Left colon (tissue), 2 donors: ENCODE results near the gene KIR2DL1. TPM values are rescaled to one million over a fixed set of nuclear protein-coding genes. Genes with fewer than 3 reads are reported as not detected.
"Not testable (repeated sequence)": the region's sequence is repeated elsewhere in the genome, so short reads cannot be mapped to it uniquely, and the experiment has no call there.

Experiments used
- ATAC-seq: fragments of 200-7000 bp; cut with Tn5 transposase; one replicate; pipeline ENCODE4 v1.9.1; 2020; ENCODE audit warnings: mild to moderate bottlenecking, moderate library complexity
- DNase-seq, 2 donors: peaks; one replicate each; pipeline ENCODE4 v3.0.0-alpha.2; 2020
- intact Hi-C, 2 donors: fragments of 100-400 bp; cut with DNase I in 1 of 2; cut with micrococcal nuclease in 1 of 2; formaldehyde crosslinking; loops; one replicate each; pipeline versions ENCODE4 v1.11.2 to v1.14.0; 2022; cut with DNase I, micrococcal nuclease
- total RNA-seq, 2 donors: library from RNA; stranded (reverse); fragmentation: NEBNext Ultra II Directional; extraction: Animal tissue kit (Norgen Biotek cat#: 25700); gene quantifications; one replicate each; pipeline ENCODE4 v1.2.1, GENCODE V29; 2021
- donor health status: DM: no; HTN: no; CAD: no.
- donor health status: DM: yes; HTN: yes; CAD: no.

Gene KIR2DL1
- total RNA-seq, 2 donors from 2014 or later: not detected

DNA sequence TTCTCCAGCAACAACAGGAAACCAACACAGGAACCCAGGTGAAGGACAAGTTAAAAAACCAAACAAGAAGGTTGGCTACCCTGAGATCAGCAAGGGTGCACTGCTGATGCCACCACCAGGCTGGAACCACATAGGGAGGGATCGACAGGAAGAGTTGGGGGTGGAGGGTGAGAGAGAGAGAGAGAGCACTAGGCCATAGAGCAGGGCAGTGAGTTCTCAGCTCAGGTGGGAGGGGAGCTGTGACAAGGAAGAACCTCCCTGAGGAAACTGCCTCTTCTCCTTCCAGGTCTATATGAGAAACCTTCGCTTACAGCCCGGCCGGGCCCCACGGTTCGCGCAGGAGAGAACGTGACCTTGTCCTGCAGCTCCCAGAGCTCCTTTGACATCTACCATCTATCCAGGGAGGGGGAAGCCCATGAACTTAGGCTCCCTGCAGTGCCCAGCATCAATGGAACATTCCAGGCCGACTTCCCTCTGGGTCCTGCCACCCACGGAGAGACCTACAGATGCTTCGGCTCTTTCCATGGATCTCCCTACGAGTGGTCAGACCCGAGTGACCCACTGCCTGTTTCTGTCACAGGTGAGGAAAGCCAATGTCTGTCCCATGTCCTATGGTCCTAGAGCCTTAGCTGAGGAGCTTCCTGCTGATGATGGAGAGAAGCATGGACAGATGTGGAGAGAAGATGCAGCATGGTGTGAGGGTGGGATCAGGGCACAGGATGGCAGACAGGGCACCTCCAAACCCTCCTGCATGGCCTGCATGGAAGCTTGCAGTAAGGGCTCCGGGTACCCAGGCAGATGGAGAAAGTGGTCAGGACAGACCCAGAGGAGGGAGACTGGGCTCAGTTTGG, 36.3 kb downstream of the KIR2DL1 start:
- ATAC-seq: no peak
- DNase-seq: no peak
- intact Hi-C loops: no loop called here

DNA sequence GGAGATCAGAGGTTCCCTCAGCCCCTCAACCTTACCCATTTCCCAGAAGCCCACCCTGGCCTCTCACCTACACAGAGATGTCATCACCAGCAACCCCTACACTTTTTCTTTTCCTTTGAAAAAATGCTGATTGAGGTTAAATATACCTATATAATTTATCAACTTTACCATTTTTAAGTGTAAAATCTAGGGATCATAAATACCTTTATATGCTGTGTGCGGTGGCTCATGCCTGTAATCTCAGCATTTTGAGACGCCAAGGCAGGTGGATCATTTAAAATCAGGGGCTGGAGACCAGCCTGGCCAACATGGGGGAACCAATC, 36.9 kb downstream of the KIR2DL1 start:
- intact Hi-C loops: no loop called here
- no peak for DNase-seq
- ATAC-seq: no peak

DNA sequence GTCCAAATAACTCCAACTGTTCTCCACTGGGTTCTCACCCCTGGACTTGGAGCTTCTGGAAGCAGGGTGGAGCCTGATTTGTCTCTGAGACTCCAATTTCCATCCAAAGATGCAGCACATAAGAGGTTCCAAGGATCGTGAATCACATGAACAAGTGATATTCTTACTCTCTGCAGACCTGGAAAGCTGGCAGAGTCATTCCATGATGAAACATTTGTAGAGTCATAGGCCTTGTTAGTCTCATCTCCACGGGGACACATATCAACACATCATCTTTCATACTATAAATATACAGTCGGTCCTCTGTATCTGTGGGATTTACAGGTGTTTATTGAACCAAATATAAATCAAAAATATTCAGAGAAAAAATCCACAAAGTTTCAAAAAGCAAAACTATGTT, 45.0 kb downstream of the KIR2DL1 start:
- DNase-seq, ATAC-seq, intact Hi-C loops: not testable (repeated sequence)

DNA sequence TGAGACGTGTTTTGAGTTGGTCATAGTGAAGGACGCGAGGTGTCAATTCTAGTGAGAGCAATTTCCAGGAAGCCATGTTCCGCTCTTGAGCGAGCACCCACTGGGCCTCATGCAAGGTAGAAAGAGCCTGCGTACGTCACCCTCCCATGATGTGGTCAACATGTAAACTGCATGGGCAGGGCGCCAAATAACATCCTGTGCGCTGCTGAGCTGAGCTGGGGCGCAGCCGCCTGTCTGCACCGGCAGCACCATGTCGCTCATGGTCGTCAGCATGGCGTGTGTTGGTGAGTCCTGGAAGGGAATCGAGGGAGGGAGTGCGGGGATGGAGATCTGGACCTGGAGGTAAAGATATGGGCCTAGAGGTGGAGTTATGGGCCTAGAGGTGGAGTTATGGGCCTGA, 46.7 kb downstream of the KIR2DL1 start, which contains the start of gene KIR3DL1:
Gene KIR3DL1 (plus strand): TSS at position 218 of the 400 bp plus-strand sequence.
- ATAC-seq, intact Hi-C loops, DNase-seq: not testable (repeated sequence)

DNA sequence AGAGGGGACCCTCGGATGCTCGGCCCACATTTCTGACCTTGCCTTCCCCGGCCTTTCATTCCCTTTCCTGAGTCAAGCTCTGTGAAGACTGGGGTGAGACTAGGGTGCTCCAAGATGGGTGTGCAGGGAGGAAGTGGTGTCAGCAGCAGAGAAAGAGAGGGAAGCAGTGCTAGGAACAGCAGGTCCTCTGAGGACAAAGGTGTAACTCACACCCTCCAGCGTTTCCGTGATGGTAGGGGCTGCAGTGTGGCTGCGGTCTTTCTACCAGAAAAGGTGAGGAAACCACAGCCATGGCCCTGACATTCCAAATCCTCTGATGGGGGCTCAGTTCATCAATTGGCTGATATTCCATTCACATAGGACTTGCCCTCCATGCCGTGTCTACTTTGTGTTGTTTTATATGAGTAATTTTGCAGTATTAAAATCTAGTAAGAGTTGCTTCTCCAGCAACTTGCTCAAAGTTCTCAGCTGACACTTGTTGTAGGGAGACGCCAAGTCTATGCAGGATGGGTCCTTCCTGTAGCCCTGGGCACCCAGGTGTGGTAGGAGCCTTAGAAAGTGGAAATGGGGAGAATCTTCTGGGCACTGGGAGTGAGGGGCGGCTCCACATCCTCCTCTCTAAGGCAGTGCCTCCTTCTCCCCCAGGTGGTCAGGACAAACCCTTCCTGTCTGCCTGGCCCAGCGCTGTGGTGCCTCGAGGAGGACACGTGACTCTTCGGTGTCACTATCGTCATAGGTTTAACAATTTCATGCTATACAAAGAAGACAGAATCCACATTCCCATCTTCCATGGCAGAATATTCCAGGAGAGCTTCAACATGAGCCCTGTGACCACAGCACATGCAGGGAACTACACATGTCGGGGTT, 48.3 kb downstream of the KIR2DL1 start:
- DNase-seq (no peak), ATAC-seq (no peak)
- intact Hi-C loops: no loop called here

DNA sequence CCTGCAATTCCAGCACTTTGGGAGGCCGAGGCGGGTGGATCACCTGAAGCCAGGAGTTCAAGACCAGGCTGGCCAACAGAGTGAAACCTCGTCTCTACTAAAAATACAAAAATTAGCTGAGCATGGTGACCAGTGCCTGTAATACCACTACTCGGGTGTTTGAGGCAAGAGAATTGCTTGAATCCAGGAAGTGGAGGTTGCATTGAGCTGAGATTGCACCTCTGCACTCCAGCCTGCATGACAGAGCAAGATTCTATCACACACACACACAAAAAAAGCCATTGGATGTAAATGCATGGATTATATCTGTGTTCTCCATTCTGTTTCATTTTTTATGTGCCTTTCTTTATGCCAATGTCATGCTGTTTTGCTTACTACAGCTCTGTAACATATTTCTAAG, 54.8 kb downstream of the KIR2DL1 start:
- DNase-seq, intact Hi-C loops, ATAC-seq: not testable (repeated sequence)

DNA sequence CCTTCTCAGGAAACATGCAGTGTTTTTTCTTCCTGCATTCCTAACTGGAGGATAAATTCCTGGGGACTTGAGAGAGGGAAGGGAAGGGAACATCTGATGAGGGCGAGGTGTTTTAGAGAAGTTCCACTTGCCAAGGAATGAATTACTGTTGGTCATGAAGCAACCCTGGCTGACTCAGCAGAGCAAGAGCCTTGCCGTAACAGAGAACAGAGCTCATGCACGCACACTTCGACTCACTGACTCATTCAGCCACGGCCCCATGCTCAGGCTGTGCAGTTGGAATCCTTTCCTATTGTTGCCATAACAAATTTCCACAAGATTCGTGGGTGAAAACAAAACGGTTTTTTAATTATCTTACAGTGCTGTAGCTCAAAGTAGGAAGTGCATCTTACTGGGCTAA, 55.7 kb downstream of the KIR2DL1 start:
- ATAC-seq, intact Hi-C loops, DNase-seq: not testable (repeated sequence)

DNA sequence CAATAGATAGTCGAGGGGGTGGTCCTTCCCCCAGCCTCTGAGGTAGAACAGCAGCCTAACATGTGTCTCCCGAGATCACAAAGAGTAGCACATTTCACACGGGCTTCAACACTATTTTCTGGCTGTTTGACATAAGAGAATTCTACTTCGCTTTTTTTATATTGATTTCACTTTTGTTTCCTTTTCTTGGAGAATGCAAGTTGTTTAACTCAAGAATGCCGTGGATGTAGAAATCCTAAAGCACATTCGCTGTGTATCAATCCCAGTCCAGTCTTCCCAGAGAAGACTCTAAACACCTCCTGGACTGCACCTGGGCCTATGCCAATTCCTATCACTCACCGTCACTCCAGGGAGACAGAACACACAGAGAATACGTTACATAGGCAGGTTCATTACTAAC, 58.5 kb downstream of the KIR2DL1 start:
- intact Hi-C loops, DNase-seq, ATAC-seq: not testable (repeated sequence)

DNA sequence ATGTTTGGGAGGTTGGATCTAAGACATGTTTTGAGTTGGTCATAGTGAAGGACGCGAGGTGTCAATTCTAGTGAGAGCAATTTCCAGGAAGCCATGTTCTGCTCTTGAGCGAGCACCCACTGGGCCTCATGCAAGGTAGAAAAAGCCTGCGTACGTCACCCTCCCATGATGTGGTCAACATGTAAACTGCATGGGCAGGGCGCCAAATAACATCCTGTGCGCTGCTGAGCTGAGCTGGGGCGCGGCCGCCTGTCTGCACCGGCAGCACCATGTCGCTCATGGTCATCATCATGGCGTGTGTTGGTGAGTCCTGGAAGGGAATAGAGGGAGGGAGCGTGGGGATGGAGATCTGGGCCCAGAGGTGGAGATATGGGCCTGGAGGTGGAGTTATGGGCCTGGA, 62.9 kb downstream of the KIR2DL1 start, which contains the start of gene KIR2DS4:
Gene KIR2DS4 (plus strand): TSS at position 181 of the 400 bp plus-strand sequence.
- DNase-seq, ATAC-seq, intact Hi-C loops: not testable (repeated sequence)

Other genes with a start within 250 kb of the KIR2DL1 start
- 1 to 10 TPM in 1 of 2 donors, under 1 TPM in 1; 0.55 to 1.1 TPM for gene LILRA2, start 196.0 kb upstream of the KIR2DL1 start, total RNA-seq
- under 1 TPM in 1 of 2 donors, not detected in 1; 0.61 TPM for gene LILRA1, start 176.2 kb upstream of the KIR2DL1 start, total RNA-seq
- 1 to 10 TPM; 2.5 to 4.1 TPM for gene LILRB1, start 139.3 kb upstream of the KIR2DL1 start, total RNA-seq
- gene LILRB4, start 106.8 kb upstream of the KIR2DL1 start, total RNA-seq: 1 to 10 TPM; 2.1 to 5.0 TPM
- gene KIR3DL3, start 45.4 kb upstream of the KIR2DL1 start, total RNA-seq: not detected
- gene KIR2DL3, start 31.3 kb upstream of the KIR2DL1 start, total RNA-seq: not detected
- under 1 TPM; 0.49 to 0.87 TPM for gene KIR2DL4, start 33.8 kb downstream of the KIR2DL1 start, total RNA-seq
- not detected for gene KIR3DL1, start 46.7 kb downstream of the KIR2DL1 start, total RNA-seq
- not detected for gene KIR2DS4, start 62.9 kb downstream of the KIR2DL1 start, total RNA-seq
- gene KIR3DL2, start 80.7 kb downstream of the KIR2DL1 start, total RNA-seq: under 1 TPM in 1 of 2 donors, not detected in 1; 0.15 TPM
- gene FCAR, start 104.4 kb downstream of the KIR2DL1 start, total RNA-seq: not detected
- gene NCR1, start 136.4 kb downstream of the KIR2DL1 start, total RNA-seq: under 1 TPM in 1 of 2 donors, not detected in 1; 0.39 TPM
- gene NLRP7, start 177.7 kb downstream of the KIR2DL1 start, total RNA-seq: under 1 TPM in 1 of 2 donors, not detected in 1; 0.17 TPM
- 1 to 10 TPM; 2.0 to 3.8 TPM for gene NLRP2, start 196.6 kb downstream of the KIR2DL1 start, total RNA-seq